ENCODE data around the gene PLEKHG4.

The PLEKHG4 gene

GRCh38 chr16:67279296-67280089 is at the start of gene PLEKHG4:
PLEKHG4 (plus strand) TSS chr16:67279532; CDS start chr16:67280045, 513 bp downstream.
- no peak for TF ChIP-seq Cebpa-rat (IDR thresholded peaks at IDR 0.05)

DNA sequence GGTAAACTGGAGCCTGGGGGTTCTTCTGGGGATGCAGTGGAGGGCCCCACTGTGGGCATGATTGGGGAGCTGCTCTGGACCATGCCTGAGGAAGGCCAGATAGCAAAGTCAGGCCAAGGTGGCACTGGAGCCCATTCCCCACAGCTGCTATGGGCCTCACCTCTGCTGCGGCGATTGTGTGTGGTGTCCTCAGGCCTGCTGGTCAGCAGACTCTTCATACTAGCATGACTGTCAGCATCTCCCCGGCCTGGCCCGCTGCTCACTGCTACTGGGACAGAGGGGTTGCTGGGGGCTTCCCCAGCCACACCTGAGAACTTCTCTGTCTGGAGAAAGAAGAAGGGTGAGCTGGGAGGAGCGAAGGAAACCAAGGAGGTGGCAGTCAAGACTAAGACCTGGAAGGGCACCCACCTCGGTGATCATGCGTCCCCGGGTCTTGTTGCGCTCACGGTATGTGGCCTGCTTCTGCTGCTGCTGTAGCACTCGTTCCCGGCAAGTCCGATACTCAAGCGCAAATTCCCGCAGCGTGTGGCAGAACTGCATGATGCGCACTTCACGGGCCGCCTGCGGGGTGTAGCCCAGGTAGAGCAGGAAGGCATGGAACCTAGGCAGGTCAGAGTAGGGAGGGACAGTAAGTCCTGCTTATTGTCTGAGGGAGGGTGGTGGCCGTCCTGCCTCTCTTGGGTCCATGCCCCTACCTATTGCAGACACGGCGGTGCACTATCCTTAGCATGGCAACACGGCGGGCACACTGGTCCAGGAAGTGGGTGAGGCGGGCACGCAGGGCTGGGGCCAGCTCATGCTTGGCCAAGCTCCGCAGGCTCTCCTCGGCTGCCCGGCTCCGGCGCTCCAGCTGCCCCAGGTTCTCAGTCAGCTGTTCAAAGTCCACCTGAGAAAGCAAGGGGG is 49.2 kb upstream of the PLEKHG4 start:
- H3K4me3 ChIP-seq = no peak overlapping the region
- TF ChIP-seq Cebpa-rat (IDR thresholded peaks at IDR 0.05) = no peak
- H3K9ac ChIP-seq = no peak overlapping the region
- H3K36me3 ChIP-seq = peaks cover 66 to 73% (median 70%) of the 10 kb centered on the region in 11 experiments
- H3K4me2 ChIP-seq = no peak overlapping the region
- peaks cover 25 to 42% (median 36%) of the 10 kb centered on the region in 10 experiments for H3K4me1 ChIP-seq
- no peak overlapping the region for H3K27ac ChIP-seq
- H4K20me1 ChIP-seq = peaks cover 0 to 53% (median 38%) of the 10 kb centered on the region in 11 experiments; a peak in 15 of 22 replicates
- no peaks in the 10 kb centered on the region for H3K9me3 ChIP-seq (replicated peaks in 1 of 11)
- no peaks in the 10 kb centered on the region for H3K27me3 ChIP-seq

More at GRCh38 chr16:67279296-67280089, at the start of gene PLEKHG4:
- H3K4me3 ChIP-seq = peak within 1 kb of the TSS; percentile 52 to 71 (median 62)
- peak within 1 kb of the TSS; percentile 86 to 99 (median 97) for H3K4me2 ChIP-seq
- H3K4me1 ChIP-seq = peaks cover 30 to 43% (median 37%) of the 10 kb centered on the region in 10 experiments
- H4K20me1 ChIP-seq = peaks cover 0 to 10% (median 0%) of the 10 kb centered on the region in 11 experiments; a peak in 2 of 22 replicates
- peak within 1 kb of the TSS; percentile 19 to 77 (median 72); a peak in 21 of 22 replicates for H3K27ac ChIP-seq
- peaks cover 0 to 20% (median 4%) of the 10 kb centered on the region in 11 experiments; a peak in 7 of 22 replicates for H3K36me3 ChIP-seq
- H3K9ac ChIP-seq = peak within 1 kb of the TSS; percentile 63 to 83 (median 77)
- H3K27me3 ChIP-seq = peaks cover 0 to 5% (median 0%) of the 10 kb centered on the region in 11 experiments; a peak in 1 of 22 replicates
- H3K9me3 ChIP-seq (replicated peaks in 1 of 11) = no peaks in the 10 kb centered on the region

- H3K27me3 ChIP-seq = no peaks in the 10 kb centered on the region
- peaks cover 0 to 58% (median 38%) of the 10 kb centered on the region in 11 experiments; a peak in 15 of 22 replicates for H4K20me1 ChIP-seq
- no peak overlapping the region for H3K4me3 ChIP-seq
- H3K4me2 ChIP-seq = no peak overlapping the region
- H3K27ac ChIP-seq = no peak overlapping the region
- H3K9ac ChIP-seq = no peak overlapping the region
- no peak for TF ChIP-seq Cebpa-rat (IDR thresholded peaks at IDR 0.05)
- no peaks in the 10 kb centered on the region for H3K9me3 ChIP-seq (replicated peaks in 1 of 11)
- H3K4me1 ChIP-seq = peaks cover 25 to 42% (median 36%) of the 10 kb centered on the region in 10 experiments
- H3K36me3 ChIP-seq = peaks cover 66 to 81% (median 78%) of the 10 kb centered on the region in 11 experiments
Measured at GRCh38 chr16:67230809-67231660, 48.3 kb upstream of the PLEKHG4 start.

GRCh38 chr16:67233596-67233995 is 45.7 kb upstream of the PLEKHG4 start:
- no peak overlapping the region for H3K4me2 ChIP-seq
- H3K27me3 ChIP-seq = no peaks in the 10 kb centered on the region
- peaks cover 0 to 52% (median 38%) of the 10 kb centered on the region in 11 experiments; a peak in 16 of 22 replicates for H4K20me1 ChIP-seq
- H3K9ac ChIP-seq = no peak overlapping the region
- peaks cover 14 to 44% (median 29%) of the 10 kb centered on the region in 10 experiments for H3K4me1 ChIP-seq
- H3K4me3 ChIP-seq = no peak overlapping the region
- TF ChIP-seq Cebpa-rat (IDR thresholded peaks at IDR 0.05) = no peak
- no peaks in the 10 kb centered on the region for H3K9me3 ChIP-seq (replicated peaks in 1 of 11)
- no peak overlapping the region for H3K27ac ChIP-seq
- peaks cover 77 to 95% (median 90%) of the 10 kb centered on the region in 11 experiments for H3K36me3 ChIP-seq

GRCh38 chr16:67234180-67234597 is 45.1 kb upstream of the PLEKHG4 start:
- no peak for TF ChIP-seq Cebpa-rat (IDR thresholded peaks at IDR 0.05)
- Histone ChIP-seq H3K4me2 (0 out of 22 replicates have a peak overlapping the region, but pooled peaks of 1 of the 11 experiments have one; percentile 83), H3K4me1 (peaks cover 14 to 48% (median 31%) of the 10 kb centered on the region in 10 experiments), H3K4me3 (no peak overlapping the region), H4K20me1 (peaks cover 0 to 51% (median 33%) of the 10 kb centered on the region in 11 experiments; a peak in 15 of 22 replicates), H3K9ac (peak overlapping the region in 3 of 11 experiments; percentile 9 to 80 (median 33); a peak in 2 of 22 replicates), H3K27ac (no peak overlapping the region), H3K27me3 (no peaks in the 10 kb centered on the region), H3K9me3 (replicated peaks in 1 of 11) (no peaks in the 10 kb centered on the region), H3K36me3 (peaks cover 77 to 95% (median 90%) of the 10 kb centered on the region in 11 experiments)

DNA sequence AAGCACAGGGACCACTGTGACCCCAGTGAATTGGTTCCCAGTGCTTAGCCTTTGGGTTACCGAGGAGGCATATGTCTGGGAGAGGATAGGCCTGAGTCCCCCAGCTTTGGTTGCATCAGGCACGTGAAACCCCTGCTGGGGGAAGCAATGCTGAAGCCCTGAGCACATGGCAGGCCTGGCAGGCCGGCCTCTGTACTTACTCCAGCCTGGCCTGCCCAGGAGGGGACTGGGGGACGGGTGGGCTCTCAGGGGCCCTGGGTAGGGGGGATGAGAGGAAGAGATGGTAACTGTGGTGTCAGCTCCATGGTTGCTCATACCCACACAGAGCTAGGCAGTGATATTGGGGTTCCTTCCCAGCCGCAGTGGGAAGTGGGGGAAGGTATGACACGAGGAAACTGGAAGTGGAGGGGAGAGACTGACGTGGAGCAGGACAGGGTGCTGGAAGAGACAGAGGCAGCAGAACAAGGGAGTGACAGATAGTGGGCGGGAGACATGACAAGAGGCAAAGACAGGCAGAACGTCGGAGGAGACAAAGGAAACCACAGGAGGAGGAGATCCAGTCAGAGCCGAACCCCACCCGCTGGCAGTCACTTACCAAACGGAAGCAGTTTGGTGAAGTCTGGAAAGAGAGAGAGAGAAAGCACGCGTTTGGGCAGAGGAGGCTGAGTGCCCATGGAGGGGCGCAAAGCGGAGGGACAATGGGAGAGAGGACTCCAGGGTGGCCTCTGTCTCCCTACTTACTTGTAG is 43.3 kb upstream of the PLEKHG4 start:
- peaks cover 60 to 93% (median 78%) of the 10 kb centered on the region in 11 experiments for H3K36me3 ChIP-seq
- H3K9ac ChIP-seq = peak overlapping the region; percentile 61 to 81 (median 76); a peak in 21 of 22 replicates
- H3K4me1 ChIP-seq = peaks cover 14 to 66% (median 47%) of the 10 kb centered on the region in 10 experiments
- H3K4me2 ChIP-seq = peak overlapping the region; percentile 54 to 86 (median 79)
- peak overlapping the region; percentile 31 to 66 (median 54); a peak in 19 of 20 replicates for H3K4me3 ChIP-seq
- peak overlapping the region; percentile 46 to 88 (median 78); a peak in 21 of 22 replicates for H3K27ac ChIP-seq
- no peaks in the 10 kb centered on the region for H3K9me3 ChIP-seq (replicated peaks in 1 of 11)
- no peak for TF ChIP-seq Cebpa-rat (IDR thresholded peaks at IDR 0.05)
- no peaks in the 10 kb centered on the region for H3K27me3 ChIP-seq
- H4K20me1 ChIP-seq = peaks cover 0 to 46% (median 18%) of the 10 kb centered on the region in 11 experiments; a peak in 11 of 22 replicates
